Central memory CD4-positive, alpha-beta T cell (primary cell): ENCODE measurements around the gene RBM33.

ENCODE experiments used
- DNase-seq: peaks from one replicate; pipeline ENCODE4 v3.0.0; 2022

RBM33 gene

DNA sequence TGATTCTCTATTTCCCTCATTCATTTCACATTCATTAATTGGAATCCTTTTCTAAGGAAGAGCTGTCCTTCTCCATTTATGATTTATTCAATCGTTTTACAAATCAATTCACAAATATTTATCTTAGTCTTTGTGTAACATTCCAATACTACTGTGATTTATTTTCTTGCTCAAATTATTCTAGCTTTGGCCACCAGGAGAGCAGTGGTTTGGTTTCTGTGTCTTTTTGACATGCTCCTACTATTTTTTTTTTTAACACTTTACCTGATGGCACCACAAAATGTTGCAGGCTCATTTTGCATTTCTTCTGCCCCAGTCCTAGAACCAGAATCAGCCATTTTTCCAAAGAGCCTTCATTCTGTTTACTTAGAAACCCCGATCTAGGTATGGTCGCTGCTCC lies 13.3 kb upstream of the RBM33 start:
- DNase-seq = no peak

DNA sequence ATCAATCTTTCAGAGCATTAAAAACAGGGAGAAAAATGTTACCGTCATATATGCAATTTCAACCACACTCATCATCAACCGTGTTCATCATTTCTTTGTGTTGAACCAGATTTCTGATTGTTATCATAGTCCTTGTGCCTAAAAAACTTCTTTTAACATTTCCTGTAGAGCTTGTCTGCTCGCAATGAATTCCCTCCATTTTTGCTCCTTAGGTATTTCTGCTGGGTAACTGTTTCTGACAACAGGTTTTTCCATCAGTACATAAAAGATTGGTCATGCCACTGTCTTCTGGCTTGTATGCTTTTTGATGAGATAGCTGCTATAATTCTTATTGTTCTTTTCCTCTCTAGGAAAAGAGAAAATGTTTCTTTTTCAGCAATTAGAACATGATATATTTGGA lies 8.6 kb upstream of the RBM33 start:
- DNase-seq = no peak

DNA sequence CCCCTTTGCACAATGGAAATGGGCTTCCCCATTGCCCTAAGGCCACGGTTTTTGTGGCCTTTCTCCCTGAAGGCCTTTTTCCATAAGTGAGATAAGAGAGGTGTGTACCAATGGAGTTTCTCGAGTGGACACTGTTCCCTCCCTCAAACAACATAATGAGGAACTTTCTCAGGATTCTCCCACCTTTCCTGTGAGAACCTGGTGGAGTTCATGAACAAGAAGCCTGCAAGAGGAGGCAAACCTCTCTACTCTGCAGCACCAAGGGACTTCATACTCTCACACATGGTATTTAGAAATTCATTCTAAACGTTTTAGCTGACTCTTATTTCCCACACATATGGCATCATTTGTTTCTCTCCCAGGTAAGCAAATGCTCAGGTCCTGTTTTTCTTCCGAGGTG lies 7.3 kb upstream of the RBM33 start:
- DNase-seq = no peak

DNA sequence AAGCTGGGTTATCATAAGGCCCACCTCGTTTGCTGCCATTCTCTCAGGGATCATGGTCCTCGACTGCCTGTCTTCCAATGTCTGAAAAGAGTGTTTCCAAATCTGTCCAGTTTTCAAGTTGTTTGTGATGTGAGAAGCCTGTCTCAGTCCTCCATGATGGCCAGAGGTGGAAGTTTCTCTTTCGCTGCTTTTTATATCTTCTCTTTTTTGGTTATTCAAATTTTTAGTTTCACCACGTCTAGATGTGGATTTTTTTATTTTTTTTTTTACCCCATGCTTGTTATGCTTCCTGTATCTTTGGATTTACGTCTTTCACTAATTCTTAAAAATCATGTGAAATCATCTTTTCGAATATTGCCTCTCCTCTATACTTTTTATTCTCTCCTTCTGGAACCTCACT lies 6.1 kb upstream of the RBM33 start:
- DNase-seq = no peak

DNA sequence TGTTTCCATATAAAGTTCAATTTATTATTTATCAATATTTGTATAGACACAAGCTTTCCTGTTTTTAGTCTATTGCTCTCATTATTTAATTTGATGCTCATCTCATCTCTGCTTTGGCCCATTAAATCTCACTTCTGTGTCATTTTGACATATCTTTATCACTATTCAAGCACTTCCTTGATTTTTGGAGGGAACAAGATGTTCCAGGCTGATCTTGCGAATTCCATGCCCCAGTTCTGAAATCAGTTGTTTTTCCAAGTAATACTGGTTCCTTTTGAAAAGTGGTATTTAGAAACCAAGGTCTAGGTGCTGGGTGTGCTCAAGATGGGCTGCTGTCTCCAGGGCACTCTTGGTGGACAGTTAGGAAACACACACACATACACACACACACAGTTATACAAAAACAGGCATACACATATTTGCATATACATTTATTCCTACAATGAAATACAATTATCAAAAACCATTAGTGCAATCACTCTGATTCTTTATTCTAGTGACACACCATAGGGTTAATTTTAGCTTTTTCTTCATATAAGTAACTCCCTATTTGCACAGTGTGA lies 4.4 kb upstream of the RBM33 start:
- DNase-seq = no peak

DNA sequence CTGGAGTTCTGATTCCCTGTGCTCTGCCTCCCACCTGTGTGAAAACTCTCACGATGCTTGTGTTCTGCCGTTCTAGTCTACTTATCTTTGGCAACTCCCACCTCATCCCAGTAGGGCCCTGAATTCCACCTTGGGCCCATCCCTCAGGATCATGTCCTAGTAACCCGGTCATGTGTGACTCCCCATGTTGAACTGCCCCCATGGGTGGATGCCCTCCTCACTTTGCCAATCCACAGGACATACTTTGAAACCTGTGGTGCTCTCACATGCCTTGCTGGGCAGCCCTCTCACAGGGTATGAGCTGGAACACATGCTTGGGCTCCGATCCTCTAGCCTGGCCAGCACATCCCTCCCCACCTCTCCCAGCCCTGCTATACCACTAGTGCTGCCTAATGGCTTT lies 3.8 kb upstream of the RBM33 start:
- DNase-seq = no peak

DNA sequence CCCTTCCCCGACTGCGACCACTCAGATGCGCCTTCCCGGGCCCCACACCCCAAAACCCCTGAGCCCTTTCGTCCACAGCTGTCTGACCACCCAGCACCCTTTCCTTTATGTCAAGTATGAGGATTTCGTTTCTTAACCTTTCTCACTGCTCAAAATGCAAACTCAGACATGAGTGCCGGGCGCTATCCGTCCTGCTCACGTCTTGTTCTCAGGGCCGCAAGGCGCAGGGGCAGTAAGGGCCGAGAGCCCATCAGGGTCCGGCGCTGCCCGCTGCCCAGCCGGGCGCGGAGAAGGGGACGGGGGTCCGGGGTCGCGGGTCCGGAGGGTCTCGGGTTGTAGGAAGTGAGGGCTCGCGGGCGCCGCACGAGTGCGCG lies 670 bp upstream of the RBM33 start:
- no peak for DNase-seq

DNA sequence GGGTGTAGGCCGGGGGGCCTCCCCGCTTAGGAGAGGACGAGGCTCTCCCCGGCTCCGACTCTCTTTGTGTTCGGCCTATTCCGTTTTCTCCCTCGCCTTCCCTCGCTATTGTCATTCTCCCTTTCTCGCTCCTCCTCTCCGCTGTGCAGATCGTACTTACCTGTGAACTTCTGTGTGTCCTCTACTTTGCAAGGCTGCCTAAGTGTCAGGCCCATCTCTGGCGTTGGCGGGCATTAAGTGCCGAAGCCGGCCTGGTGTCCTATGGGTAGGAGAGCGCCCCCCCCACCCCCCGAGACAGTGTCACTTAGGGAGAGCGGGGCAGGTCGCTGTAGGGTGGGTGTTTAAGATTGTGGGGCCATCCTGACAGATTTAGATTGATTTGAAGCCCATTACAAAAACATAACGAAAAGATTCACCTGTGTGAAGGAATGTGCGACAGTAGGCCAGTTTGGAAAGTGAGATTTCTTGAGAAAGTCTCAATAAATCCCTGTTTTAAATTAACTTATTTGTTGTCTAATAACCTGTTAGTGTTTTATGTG lies 579 bp downstream of the RBM33 start:
- DNase-seq = no peak

DNA sequence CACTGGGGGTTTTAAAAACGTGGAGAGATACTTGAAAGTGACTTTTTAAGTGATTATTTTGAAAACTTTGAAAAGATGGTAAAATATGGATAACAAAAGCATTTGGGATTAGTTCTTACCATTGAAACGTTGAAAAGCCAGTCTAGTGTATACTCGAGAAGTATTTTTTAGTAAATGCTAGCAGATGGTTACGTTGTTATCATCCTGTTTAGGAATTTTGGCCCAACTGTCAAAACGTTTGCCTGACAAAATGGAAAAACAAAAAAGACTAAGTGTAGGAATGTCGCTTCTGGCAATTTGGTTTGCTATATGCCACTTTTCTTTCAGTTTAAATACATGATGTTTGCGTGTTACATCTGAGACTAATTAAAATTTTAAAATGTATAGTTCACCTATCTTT lies 1.2 kb downstream of the RBM33 start:
- no peak for DNase-seq

DNA sequence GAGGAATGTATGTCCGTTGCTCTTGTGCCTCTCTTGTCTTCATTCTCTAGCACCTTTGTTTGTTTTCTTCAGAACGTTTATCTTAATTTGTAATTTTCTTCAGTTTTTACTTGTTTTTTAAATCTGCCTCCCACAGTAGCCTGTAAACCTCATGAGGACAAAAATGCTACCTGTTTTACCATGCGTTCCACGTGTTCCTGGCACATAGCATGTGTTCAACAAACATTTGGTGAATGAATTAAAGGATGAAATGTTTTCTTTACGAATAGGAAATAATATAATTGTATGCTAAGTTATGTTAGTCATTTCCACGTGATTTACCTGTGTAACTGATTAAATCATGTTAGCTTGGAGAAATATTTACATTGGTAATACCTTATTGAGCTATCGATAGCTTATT lies 2.2 kb downstream of the RBM33 start:
- no peak for DNase-seq

DNA sequence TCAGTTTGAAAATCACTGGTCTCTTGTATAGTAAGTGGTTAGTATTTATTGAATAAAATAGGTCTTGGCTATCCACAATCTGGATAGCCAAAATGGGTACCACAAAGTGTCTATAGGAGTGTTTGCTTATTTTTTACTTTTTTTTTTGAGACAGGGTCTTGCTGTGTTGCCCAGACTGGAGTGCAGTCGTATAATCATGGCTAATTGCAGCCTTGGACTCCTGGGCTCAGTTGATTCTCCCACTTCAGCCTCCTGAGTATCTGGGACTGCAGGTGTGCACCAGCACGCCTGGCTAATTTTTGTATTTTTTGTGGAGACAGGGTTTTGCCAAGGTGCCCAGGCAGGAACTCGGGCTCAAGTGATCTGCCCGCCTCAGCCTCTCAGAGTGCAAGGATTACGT lies 2.8 kb downstream of the RBM33 start:
- DNase-seq = no peak

DNA sequence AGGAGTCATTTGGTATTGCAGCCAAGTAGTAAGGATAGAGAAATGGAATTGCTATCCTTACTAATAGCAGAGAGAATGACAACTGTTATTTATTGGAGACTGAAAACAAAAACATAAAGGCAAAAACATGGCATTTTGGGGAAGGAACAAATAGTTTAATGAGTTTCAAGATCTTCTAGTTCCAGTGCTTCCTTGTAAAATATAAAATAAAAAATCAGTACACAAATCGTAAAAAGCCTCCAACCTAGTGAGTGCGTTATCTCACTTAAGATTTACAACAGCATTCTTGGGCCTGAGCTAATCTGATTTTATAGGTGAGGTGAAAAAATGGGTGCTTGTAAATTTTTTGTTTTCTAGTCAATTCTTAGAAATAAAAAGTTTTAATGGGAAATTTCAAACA lies 3.3 kb downstream of the RBM33 start:
- DNase-seq = no peak

DNA sequence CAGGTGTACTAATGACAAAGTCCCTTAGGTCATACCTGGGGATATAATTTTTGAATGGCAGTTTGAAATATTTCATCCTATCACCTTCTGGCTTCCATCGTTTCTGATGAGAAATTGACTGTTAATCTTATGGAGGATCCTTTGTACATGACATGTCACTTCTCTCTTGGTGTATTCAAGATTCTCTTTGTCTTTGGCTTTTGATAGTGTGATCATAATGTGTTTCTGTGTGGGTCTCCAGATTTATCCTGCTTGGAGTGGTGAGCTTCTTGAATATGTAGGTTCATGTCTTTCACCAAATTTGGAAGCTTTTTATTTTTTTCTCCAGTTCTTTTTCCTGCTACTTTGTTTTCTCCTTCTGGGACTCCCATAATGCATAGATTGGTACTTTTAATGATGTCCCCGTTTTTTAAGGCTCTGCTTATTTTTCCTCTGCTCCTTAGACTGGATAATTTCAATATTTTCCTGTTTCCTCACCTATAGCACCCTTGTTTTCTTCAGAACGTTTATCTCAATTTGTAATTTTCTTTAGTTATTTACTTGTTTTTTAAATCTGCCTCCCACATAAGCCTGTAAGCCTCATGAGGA lies 4.4 kb downstream of the RBM33 start:
- no peak for DNase-seq

DNA sequence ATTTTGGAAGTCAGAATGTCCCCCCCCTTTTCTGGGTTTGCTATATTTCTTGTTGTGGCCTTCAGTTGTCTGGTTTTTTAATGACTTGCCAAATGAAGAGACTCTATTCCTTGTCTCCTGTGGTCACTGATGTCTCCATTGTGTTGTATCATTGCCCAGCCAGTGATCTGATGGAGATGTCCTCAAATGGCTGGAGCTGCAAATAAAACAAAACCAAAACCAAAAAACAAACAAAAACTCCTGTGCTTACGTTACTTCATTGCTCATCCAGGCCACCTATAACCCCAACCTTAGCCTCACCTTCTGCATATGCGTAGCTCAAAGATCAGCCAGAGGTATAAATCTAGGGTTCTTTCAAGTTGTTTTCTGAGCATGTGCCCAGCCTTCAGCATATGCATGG lies 5.1 kb downstream of the RBM33 start:
- no peak for DNase-seq

DNA sequence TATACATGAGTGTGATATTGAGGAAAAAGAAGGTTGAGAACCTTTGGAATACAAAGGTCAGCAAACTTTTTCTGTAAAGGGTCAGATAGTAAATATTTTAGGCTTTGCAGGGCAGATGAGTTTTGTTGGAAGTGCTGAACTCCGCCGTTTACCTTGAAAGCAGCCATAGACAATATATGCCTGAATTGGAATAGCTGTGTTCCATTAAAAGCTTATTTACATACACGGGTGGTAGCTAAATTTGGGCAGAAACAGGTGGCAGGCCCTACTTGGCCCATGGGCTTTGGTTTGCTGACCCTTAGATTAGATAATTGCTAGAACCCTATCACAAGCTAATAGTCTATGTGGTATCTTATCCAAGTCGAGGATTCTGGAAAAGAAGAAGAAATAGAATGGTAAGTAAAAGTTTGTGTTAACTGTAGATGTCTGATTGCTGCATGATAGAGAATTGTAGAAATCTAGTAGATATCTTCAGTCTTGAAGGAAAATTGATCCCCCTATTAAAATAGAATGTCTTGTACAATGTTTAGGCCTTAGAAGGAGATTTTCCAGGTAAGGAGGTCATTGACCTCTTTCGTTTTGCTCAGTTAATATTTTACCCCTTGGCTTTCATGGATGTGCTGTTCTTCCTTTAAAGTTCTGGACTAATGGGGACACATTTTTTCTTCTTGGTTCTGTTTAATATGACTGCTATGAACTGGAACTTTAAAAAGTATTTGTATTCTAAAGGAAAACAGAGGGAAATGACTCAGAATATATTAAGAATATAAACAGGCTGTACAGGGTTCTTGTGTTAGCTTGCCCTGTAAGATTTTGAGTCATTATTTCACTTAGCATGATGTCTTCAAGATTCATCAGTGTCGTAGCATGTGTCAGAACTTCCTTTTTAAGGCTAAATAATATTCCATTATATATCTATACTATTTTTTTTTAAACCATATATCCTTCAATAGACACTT lies 8.0 kb downstream of the RBM33 start:
- DNase-seq = no peak

DNA sequence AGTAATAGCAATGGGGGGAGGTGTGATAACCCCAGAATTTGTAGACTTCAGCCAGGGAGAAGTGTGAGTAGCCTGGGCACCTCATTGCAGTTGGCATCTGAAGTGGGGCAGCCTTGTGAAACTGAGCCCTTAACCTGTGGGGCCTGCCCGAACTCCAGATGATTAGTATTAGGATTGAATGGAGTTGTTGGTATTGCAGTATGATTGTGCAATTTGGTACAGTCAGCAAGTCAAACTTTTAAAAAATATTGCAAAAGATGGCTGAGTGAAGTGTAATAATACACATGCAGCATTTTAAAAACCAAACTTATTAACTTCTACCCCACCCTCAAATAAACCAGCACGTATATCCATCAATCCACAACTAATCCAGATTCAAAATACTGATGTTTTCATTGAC lies 9.3 kb downstream of the RBM33 start:
- DNase-seq = no peak

DNA sequence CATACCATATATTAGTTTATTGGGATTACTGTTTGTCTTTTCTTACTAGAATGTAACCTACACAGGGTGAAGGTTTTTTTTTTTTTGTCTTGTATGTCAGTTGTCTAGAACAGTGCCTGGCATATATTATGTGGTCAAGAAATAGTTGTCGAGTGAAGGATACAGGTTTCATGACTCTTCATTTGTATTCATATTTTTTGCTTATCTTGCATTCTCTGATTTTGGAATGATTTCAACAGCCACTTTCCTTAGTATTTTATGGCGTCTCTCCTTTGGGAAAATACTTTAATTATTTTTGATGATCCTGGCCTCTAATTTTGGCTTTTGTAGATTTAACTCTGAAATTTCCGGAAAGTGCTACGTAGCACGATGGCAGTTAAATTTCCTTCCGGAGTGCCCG lies 12.4 kb downstream of the RBM33 start:
- DNase-seq = no peak

DNA sequence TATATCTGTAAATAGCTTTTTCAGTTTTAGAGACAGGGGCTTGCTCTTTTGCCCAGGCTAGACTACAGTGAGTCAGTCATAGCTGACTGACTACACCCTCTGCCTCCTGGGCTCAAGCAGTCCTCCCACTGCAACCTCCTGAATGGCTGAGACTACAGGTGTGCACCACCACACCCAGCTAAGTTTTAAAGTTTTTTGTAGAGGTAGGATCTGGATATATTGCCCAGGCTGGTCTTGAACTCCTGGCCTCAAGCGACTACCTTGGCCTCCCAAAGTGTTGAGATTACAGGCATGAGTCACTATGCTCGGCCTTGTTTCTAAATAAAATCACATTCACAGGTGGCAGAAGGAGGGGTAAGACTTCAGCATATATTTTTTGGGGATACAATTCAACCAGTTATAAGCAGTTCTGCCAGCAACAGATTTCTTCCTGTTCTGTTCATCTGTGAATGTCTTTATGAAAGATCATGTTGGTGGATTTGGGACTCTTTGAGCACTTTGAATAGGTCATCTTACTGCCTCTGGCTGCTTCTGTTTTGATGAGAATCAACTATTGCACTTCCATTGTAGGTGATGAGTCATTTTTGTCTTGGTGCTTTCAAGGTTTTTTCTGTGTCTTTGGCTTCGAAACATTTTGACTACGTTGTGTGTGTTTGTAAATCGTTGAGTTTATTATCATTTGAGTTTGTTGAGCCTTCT lies 15.7 kb downstream of the RBM33 start:
- DNase-seq = no peak

DNA sequence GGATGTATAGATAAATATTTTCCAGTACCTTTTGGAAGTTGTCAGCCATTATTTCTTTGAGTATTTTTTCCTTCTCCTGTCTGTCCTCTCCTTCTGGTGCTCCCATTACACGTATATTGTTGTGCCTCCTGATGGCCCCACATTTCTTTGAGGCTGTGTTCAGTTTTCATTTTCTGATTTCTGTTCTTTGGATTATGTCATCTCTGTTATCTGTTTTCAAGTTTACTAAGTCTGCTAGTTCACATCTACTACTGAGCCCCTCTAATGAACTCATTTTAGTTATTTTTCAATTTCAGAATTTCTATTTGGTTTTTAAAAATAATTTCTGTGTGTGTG lies 16.3 kb downstream of the RBM33 start:
- DNase-seq = no peak

DNA sequence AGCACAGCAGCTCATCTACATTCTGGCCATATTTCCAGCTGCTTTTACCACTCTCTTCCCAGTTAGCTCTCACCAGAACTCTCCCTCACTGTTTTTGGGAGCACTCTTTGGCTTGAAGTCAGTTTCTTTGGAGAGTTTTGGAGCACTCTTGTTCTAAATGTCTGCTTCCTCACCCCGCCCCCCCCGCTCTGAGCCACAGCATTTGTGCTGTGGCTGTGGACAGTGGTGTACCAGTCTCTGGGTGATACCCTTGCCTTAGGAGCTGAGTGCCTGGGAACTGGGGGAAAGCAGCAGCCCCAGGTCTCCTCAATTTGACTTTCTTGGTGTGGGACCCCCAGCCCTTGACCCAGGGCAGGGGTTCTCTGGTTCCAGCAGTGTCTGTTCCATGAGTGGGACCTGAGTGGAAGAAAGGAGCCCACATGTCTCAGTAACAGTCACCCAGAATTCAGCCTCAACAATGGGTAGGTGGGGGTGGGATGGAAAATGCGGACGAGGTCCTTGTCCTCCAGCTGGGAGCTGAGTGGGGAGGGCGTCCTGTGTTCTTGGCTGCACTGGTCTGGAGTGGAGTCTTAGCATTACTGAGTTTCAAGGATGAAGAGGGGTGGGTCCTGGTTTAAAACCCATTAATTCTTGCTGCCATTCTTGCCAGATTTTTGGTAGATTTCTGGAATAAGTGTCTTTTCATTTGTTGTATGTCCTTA lies 18.0 kb downstream of the RBM33 start:
- no peak for DNase-seq

DNA sequence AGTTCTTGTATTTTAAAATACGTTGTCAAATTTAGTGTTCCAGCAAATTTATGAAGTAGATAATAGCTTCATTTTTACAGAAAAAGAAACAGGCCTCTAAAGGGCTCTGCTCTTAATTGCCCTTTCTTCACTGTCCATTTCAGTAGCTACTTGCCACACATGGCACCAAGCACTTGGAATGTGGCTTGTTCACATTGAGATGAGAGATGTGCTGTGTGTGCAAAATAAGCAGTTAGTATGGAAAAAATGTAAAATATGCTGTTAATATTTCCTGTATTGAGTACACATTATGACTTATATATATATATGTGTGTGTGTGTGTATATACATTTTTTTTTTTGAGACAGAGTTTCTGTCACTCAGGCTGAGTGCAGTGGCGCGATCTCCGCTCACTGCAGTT lies 19.5 kb downstream of the RBM33 start:
- DNase-seq = no peak

DNA sequence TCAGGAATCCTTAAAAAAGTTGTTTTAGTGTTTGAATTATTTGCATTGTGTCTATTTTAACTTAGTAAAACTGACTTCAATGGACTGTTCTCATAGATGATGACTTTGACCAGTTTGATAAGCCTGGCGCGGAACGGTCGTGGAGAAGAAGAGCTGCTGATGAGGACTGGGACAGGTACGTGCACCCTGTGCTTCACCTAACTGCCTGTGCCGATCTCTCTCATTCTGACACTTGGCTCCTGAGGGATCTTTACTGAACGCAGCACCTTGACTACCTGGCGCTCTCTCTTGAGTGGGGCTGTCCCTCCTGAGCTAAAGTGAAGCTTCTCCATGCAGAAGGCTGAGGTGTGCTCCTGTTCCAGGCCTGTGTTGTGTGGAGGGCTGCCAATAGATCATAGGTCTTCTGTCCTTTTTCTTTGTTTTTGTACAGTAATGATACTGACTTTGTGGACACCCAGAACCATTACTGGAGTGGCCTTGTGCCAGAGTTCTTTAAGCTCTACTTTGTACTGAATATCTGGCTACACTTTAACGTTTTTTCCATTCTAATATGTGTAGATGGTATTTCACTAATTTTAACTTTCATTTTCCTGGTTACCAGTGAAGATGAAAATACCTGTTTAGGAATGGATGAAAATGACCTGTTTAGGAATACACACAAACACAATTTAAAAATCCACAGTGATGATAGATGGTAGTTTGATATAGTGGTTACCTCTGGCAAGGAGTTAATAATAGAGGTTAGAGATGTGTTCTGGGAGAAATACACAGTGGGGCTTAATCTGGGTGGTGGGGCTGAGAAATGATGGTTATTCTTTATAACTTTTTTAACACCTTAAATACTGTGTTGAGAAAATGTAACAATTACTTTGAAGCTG lies 20.9 kb downstream of the RBM33 start:
- DNase-seq = no peak
